GM12878 (cell line): ENCODE data around the gene RPL7L1. TPM values are rescaled to one million over a fixed set of nuclear protein-coding genes. Genes with fewer than 3 reads are reported as not detected.

ENCODE experiments used
- ASH2L ChIP-seq: fragments of 300-600, 200-600 bp; sonication (generic); IDR thresholded peaks from 2 replicates; pipeline ENCODE4 v1.6.1; 2017; ENCODE audit warnings: low read depth, mild to moderate bottlenecking, borderline replicate concordance
- ATF2 ChIP-seq: IDR thresholded peaks from 2 replicates; pipeline ENCODE4 v1.6.1; 2012; ENCODE audit warnings: low read length, inconsistent platforms
- ATF7 ChIP-seq: fragments of 450-650 bp; IDR thresholded peaks from 2 replicates; pipeline ENCODE4 v1.6.1; 2016; ENCODE audit warnings: low read depth, mild to moderate bottlenecking
- BCL3 ChIP-seq: IDR thresholded peaks from 2 replicates; pipeline ENCODE4 v1.6.1; 2011; ENCODE audit warnings: borderline replicate concordance, low read depth, mild to moderate bottlenecking, moderate library complexity, low read length; ENCODE audit not compliant: insufficient read depth, poor library complexity, severe bottlenecking
- CEBPB ChIP-seq, 2 experiments: fragments of 150-350 bp in 1 of 2; IDR thresholded peaks; 2 replicates each; pipeline ENCODE4 v1.6.1; 2012 to 2014; ENCODE audit warnings: low read depth in 2 of 2, low read length in 2 of 2, borderline replicate concordance in 1 of 2, inconsistent platforms in 1 of 2
- ELK1 ChIP-seq: IDR thresholded peaks from 2 replicates; pipeline ENCODE4 v1.6.1; 2012; ENCODE audit warnings: low read depth, low read length, improper control_type of control experiment
- EP300 ChIP-seq, 2 experiments: fragments of 150-350 bp in 1 of 2; IDR thresholded peaks; 2 replicates each; pipeline ENCODE4 v1.6.1; 2011 to 2012; ENCODE audit warnings: low read depth in 2 of 2, low read length in 2 of 2, borderline replicate concordance in 1 of 2, improper control_type of control experiment in 1 of 2, inconsistent platforms in 1 of 2; ENCODE audit not compliant: control insufficient read depth in 1 of 2
- HCFC1 ChIP-seq: fragments of 150-350 bp; IDR thresholded peaks from 2 replicates; pipeline ENCODE4 v1.6.1; 2014; ENCODE audit warnings: low read length
- MTA3 ChIP-seq: IDR thresholded peaks from 2 replicates; pipeline ENCODE4 v1.6.1; 2012; ENCODE audit warnings: low read length, inconsistent platforms, borderline replicate concordance
- NR2C2 ChIP-seq: IDR thresholded peaks from 2 replicates; pipeline ENCODE4 v1.6.1; 2011; ENCODE audit warnings: borderline replicate concordance, low read depth; ENCODE audit not compliant: control insufficient read depth, insufficient read length
- PAX5 ChIP-seq: IDR thresholded peaks from 2 replicates; pipeline ENCODE4 v1.6.1; 2011; ENCODE audit warnings: low read depth, low read length, borderline replicate concordance
- POLR2AphosphoS5 ChIP-seq: IDR thresholded peaks from 2 replicates; pipeline ENCODE4 v1.6.1; 2011; ENCODE audit warnings: mild to moderate bottlenecking, low read length, inconsistent platforms
- RAD21 ChIP-seq: IDR thresholded peaks from 2 replicates; pipeline ENCODE4 v1.6.1; 2011; ENCODE audit warnings: mild to moderate bottlenecking, low read depth, low read length, moderate library complexity; ENCODE audit not compliant: insufficient read depth
- SKIL ChIP-seq: fragments of 450-650 bp; IDR thresholded peaks from 2 replicates; pipeline ENCODE4 v1.6.1; 2017; ENCODE audit warnings: mild to moderate bottlenecking, low read depth, inconsistent platforms; ENCODE audit not compliant: poor library complexity, severe bottlenecking
- SP1 ChIP-seq: IDR thresholded peaks from one replicate; pipeline ENCODE4 v1.6.1; 2011; ENCODE audit warnings: low read depth, low read length
- SRF ChIP-seq, 2 experiments: IDR thresholded peaks; 2 replicates each; pipeline ENCODE4 v1.6.1; 2011; ENCODE audit warnings: low read depth in 2 of 2, low read length in 2 of 2, mild to moderate bottlenecking in 1 of 2, moderate library complexity in 1 of 2
- TCF3 ChIP-seq: IDR thresholded peaks from 2 replicates; pipeline ENCODE4 v1.6.1; 2012; ENCODE audit warnings: low read depth, mild to moderate bottlenecking, low read length, borderline replicate concordance; ENCODE audit not compliant: insufficient read depth
- USF2 ChIP-seq: IDR thresholded peaks from 2 replicates; pipeline ENCODE4 v1.6.1; 2011; ENCODE audit warnings: low read depth, low read length, improper control_type of control experiment, borderline replicate concordance
- ZNF217 ChIP-seq: fragments of 450-650 bp; IDR thresholded peaks from 2 replicates; pipeline ENCODE4 v1.6.1; 2017; ENCODE audit warnings: antibody characterized with exemption, mild to moderate bottlenecking
- polyA plus RNA-seq, 11 experiments: library from polyadenylated mRNA; depleted of rRNA in 4 of 11; unstranded in 6 of 11; stranded (reverse) in 5 of 11; fragments of >200 nt; fragmentation: Nextera tagmentation in 4 of 11; fragmentation: Illumina TruSeq in 1 of 11; extraction: Ambion mirVana in 4 of 11; extraction: Trizol in 1 of 11; gene quantifications; 1 replicate in 1 of 11; 2 replicates in 10 of 11; pipeline versions ENCODE4 v1.2.1 to v1.2.3, GENCODE V29; 2011 to 2016; ENCODE audit warnings: inconsistent platforms in 2 of 11, missing spikeins in 2 of 11, low read depth in 1 of 11
- total RNA-seq, 4 experiments: library from RNA; depleted of rRNA in 3 of 4; stranded (reverse); fragments of >200 nt in 3 of 4; fragmentation: Illumina TruSeq in 1 of 4; extraction: Trizol in 1 of 4; gene quantifications; 2 replicates each; pipeline versions ENCODE4 v1.2.1 to v1.2.3, GENCODE V29; 2013 to 2021

Gene RPL7L1
- total and polyA plus RNA-seq, 10 of the 15 experiments (the other 5 are each of a cell fraction or from before 2014, with no cell fraction given): 54.1 to 154 (median 104) TPM

- TF ChIP-seq PAX5 (no peak), HCFC1 (peak; percentile 48), ELK1 (peak; percentile 89), SP1 (no peak), CEBPB (IDR thresholded peaks at IDR 0.05; ENCODE audit: borderline replicate concordance in 1 of 2, low read depth in 2 of 2, low read length in 2 of 2) (no peak), SKIL (peak; percentile 41), NR2C2 (no peak), ZNF217 (no peak), ATF2 (no peak), MTA3 (0 out of 2 replicates have a peak, but pooled peaks have one; percentile 40), BCL3 (no peak), USF2 (peak; percentile 43; the same call in 1 of the 2 replicates), SRF (IDR thresholded peaks at IDR 0.05; ENCODE audit: low read depth in 2 of 2, low read length in 2 of 2) (peak in 1 of 2 experiments; percentile 75; a peak in 1 of 4 replicates), TCF3 (no peak), ASH2L (peak; percentile 60; the same call in 1 of the 2 replicates), EP300 (IDR thresholded peaks at IDR 0.05; ENCODE audit: borderline replicate concordance in 1 of 2, control insufficient read depth in 1 of 2, low read depth in 2 of 2, low read length in 2 of 2) (no peak), POLR2AphosphoS5 (peak; percentile 99), ATF7 (peak; percentile 53), RAD21 (no peak)
Measured at GRCh38 chr6:42879372-42880239, at the start of gene RPL7L1 (continued).
